T-cell (primary cell): ENCODE measurements around the gene DNAL4. TPM values are rescaled to one million over a fixed set of nuclear protein-coding genes. Genes with fewer than 3 reads are reported as not detected.

Source experiments
- ATAC-seq, 4 experiments: fragments of 200-7000 bp in 3 of 4; fragments of 150-1000 bp in 1 of 4; cut with Tn5 transposase; replicated peaks in 1 of 4; 1 replicate in 3 of 4; 2 replicates in 1 of 4; pipeline ENCODE4 v1.10.0; 2021; ENCODE audit warnings: moderate library complexity in 3 of 4, mild to moderate bottlenecking in 2 of 4, moderate number of reproducible peaks in 1 of 4
- CTCF ChIA-PET, 2 donors: fragments of 300-600 bp; sonication (Branson Sonifier 250); formaldehyde crosslinking; loops; one replicate each; lab custom pipeline; 2022; ENCODE audit warnings: antibody characterized with exemption in 2 of 2; lab: Charles Lee
- POLR2A ChIA-PET, 2 donors: fragments of 300-600 bp; sonication (Branson Sonifier 250); formaldehyde crosslinking; loops; one replicate each; lab custom pipeline; 2022; ENCODE audit warnings: antibody characterized with exemption in 2 of 2; lab: Charles Lee
- DNase-seq, 35 experiments: peaks; one replicate each; pipeline versions ENCODE4 v3.0.0 to v3.0.0-alpha.2; 2013 to 2023
- H3K27ac ChIP-seq: one replicate; pipeline ENCODE4 v1.5.1; 2013; ENCODE audit warnings: low read length
- H3K27me3 ChIP-seq, 2 experiments: replicated peaks in 1 of 2; 1 replicate in 1 of 2; 2 replicates in 1 of 2; pipeline versions ENCODE4 v1.6.1 to v1.7.0; 2013; ENCODE audit warnings: low read length in 1 of 2, mixed read lengths in 1 of 2; ENCODE audit not compliant: control insufficient read depth in 2 of 2, insufficient read depth in 2 of 2; ENCODE audit errors: extremely low read depth in 1 of 2
- H3K36me3 ChIP-seq, 2 donors: 1 replicate in 1 of 2; 2 replicates in 1 of 2; pipeline versions ENCODE4 v1.6.1 to v1.7.0; 2013; ENCODE audit warnings: low read length in 1 of 2; ENCODE audit not compliant: control insufficient read depth in 2 of 2, insufficient read depth in 1 of 2; ENCODE audit errors: extremely low read depth in 1 of 2
- H3K4me1 ChIP-seq, 2 experiments: 1 replicate in 1 of 2; 2 replicates in 1 of 2; pipeline versions ENCODE4 v1.6.1 to v1.7.0; 2013; ENCODE audit warnings: low read length in 2 of 2, mixed read lengths in 1 of 2; ENCODE audit not compliant: insufficient read depth in 2 of 2, control insufficient read depth in 1 of 2; ENCODE audit errors: extremely low read depth in 1 of 2
- H3K4me3 ChIP-seq, 2 donors: 1 replicate in 1 of 2; 2 replicates in 1 of 2; pipeline versions ENCODE4 v1.5.1 to v1.7.0; 2013; ENCODE audit warnings: mild to moderate bottlenecking in 2 of 2, low read length in 1 of 2, moderate library complexity in 1 of 2; ENCODE audit not compliant: control insufficient read depth in 1 of 2; ENCODE audit errors: extremely low read depth in 1 of 2
- H3K9me3 ChIP-seq: 2 replicates; pipeline ENCODE4 v1.7.0; 2013
- H3K27ac Mint-ChIP-seq, 2 donors: one replicate each; pipeline ENCODE4 v1.8.0; 2020 to 2021; ENCODE audit warnings: mild to moderate bottlenecking in 2 of 2, mixed read lengths in 2 of 2
- H3K27me3 Mint-ChIP-seq, 2 donors: one replicate each; pipeline ENCODE4 v1.8.0; 2021 to 2022; ENCODE audit warnings: mixed read lengths in 2 of 2
- H3K36me3 Mint-ChIP-seq: one replicate; pipeline ENCODE4 v1.8.0; 2021; ENCODE audit warnings: mixed read lengths
- H3K4me1 Mint-ChIP-seq, 3 donors: one replicate each; pipeline ENCODE4 v1.8.0; 2020 to 2022; ENCODE audit warnings: mixed read lengths in 3 of 3, mild to moderate bottlenecking in 1 of 3
- H3K4me3 Mint-ChIP-seq, 3 donors: one replicate each; pipeline ENCODE4 v1.8.0; 2020 to 2022; ENCODE audit warnings: mild to moderate bottlenecking in 3 of 3, mixed read lengths in 3 of 3, moderate library complexity in 3 of 3
- H3K9me3 Mint-ChIP-seq, 3 donors: one replicate each; pipeline ENCODE4 v1.8.0; 2020 to 2022; ENCODE audit warnings: mixed read lengths in 3 of 3
- WGBS: methylation state at CpG from one replicate; pipeline ENCODE4 v1.1.5; 2013; ENCODE audit warnings: missing lambda C conversion rate; ENCODE audit not compliant: insufficient coverage; 5-methylcytosine and 5-hydroxymethylcytosine counted together
- total RNA-seq, 35 experiments: library from RNA in 6 of 35; stranded (reverse) in 6 of 35; fragments of 120-200 nt in 1 of 35; gene quantifications; one replicate each; pipeline versions ENCODE4 v1.2.1 to v1.2.4 and lab custom pipeline; 2013 to 2026

The DNAL4 gene
- total RNA-seq, 5 donors from 2014 or later (not counting 1 experiment from before 2014, with no cell fraction given), result 5.4 to 13.0 (median 8.8) TPM

DNA sequence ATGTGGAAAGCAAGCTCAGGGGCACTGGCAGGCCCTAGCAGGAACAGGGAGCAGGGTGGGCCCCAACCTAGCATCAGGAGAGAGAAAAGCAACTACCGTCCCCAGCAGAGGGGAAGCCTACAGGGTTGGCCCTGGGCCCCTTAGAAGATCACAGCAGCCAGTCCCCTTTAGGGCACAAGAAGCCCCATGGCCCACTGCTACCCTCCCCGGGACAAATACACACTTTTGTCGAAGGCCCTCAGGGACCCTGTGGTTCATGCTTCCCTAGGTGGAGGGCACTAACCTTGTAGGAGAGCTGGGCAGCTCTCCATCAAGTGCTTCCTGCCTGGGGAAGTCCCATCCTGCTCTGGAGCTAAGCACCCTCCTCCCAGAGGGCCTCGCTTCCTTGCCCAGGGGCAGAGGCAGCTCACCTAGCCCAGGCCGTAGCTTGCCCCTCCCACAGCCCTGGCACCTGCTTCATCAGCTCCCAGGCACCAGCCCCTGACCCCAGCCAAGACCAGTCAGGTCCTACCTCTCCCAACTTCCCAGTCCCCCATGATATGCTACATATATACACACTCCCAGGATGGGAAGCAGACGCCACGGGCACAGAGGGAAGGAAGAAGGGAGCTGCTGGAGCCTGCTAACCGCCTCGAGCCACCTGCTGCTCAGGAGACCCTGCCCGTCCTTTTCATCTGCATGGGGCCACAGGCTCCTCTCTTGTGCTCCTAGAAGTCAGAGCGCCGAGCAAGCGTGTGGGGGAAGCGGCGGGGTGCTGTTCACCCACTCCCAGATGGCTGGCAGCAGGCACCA lies 58.3 kb downstream of the DNAL4 start:
- Histone ChIP-seq H3K27ac (peak overlapping the region; percentile 14), H3K27me3 (no peaks in the 10 kb centered on the region), H3K4me1 (peaks cover 0 to 94% of the 10 kb centered on the region in 2 experiments), H3K9me3 (no peaks in the 10 kb centered on the region), H3K36me3 (peaks cover 50 to 80% of the 10 kb centered on the region in 2 donors), H3K4me3 (no peak overlapping the region)
- Mint-ChIP-seq H3K4me1 (peaks cover 60 to 70% (median 61%) of the 10 kb centered on the region in 3 donors), H3K27me3 (peaks cover 0 to 1% of the 10 kb centered on the region in 2 donors), H3K9me3 (no peaks in the 10 kb centered on the region), H3K4me3 (peak overlapping the region in 1 of 3 donors; percentile 18), H3K36me3 (peaks cover 41% of the 10 kb centered on the region), H3K27ac (peak overlapping the region; percentile 83 to 89)
- peak in 1 of 35 experiments; percentile 45 for DNase-seq
- 70% methylated on average over 13 of the region's 15 CpGs for WGBS
- peak in 2 of 4 experiments; percentile 15 to 28 for ATAC-seq
- ChIA-PET CTCF (interaction anchor here (0.6 to 1.1 kb wide), 2 partner anchors 11 to 12 kb away, joined by 3 to 4 read pairs; no protein-coding TSS in a partner anchor), POLR2A (interaction anchor here (0.6 to 1.5 kb wide), 4 partner anchors 11 to 1954 kb away, joined by 3 to 12 read pairs (median 3); no protein-coding TSS in a partner anchor)

DNA sequence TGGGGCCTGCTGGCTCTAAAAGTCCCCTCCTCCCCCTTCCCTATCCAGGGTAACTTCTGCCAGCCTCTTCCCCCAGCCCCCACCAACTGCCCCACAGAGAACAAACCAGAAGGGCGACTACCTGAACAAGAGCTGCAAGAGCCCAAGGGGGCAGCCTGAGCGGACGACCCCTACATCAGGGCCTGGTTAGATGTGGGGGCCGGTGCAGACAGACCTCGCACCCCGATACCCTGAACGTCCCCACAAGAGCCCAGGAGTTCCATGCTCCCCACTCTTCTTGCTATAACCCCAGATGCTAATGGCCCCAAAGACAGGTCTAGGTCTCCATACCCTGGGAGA lies 58.8 kb downstream of the DNAL4 start:
- POLR2A ChIA-PET, result interaction anchor here (0.6 to 1.5 kb wide), 4 partner anchors 11 to 1953 kb away, joined by 3 to 12 read pairs (median 3); no protein-coding TSS in a partner anchor
- no peak for DNase-seq

GRCh38 chr22:38734421-38735100 lies 59.4 kb downstream of the DNAL4 start:
- H3K4me1 ChIP-seq, result peaks cover 0 to 91% of the 10 kb centered on the region in 2 experiments
- DNase-seq (no peak), ATAC-seq (no peak)
- Mint-ChIP-seq H3K4me1 (peaks cover 54 to 69% (median 67%) of the 10 kb centered on the region in 3 donors), H3K36me3 (peaks cover 42% of the 10 kb centered on the region), H3K4me3 (peak overlapping the region in 1 of 3 donors; percentile 5), H3K9me3 (no peaks in the 10 kb centered on the region), H3K27me3 (peaks cover 0 to 1% of the 10 kb centered on the region in 2 donors), H3K27ac (peak overlapping the region; percentile 83 to 89)
- H3K36me3 ChIP-seq, result peaks cover 48 to 80% of the 10 kb centered on the region in 2 donors
- H3K27me3 ChIP-seq, result no peaks in the 10 kb centered on the region
- no peaks in the 10 kb centered on the region for H3K9me3 ChIP-seq
- ChIA-PET POLR2A (interaction anchor here (0.5 to 1.5 kb wide), 3 partner anchors 10 to 50 kb away, joined by 3 to 7 read pairs (median 3); no protein-coding TSS in a partner anchor), CTCF (interaction anchor here (0.5 to 1.8 kb wide), 6 partner anchors 10 to 51 kb away, joined by 3 to 6 read pairs (median 4); no protein-coding TSS in a partner anchor)
- H3K4me3 ChIP-seq, result no peak overlapping the region
- 88% methylated on average over 6 of the region's 13 CpGs for WGBS
- H3K27ac ChIP-seq, result no peak overlapping the region

More for the DNA sequence above, 58.8 kb downstream of the DNAL4 start:
- Mint-ChIP-seq H3K36me3 (peaks cover 44% of the 10 kb centered on the region), H3K27me3 (peaks cover 0 to 1% of the 10 kb centered on the region in 2 donors), H3K4me1 (peaks cover 60 to 73% (median 66%) of the 10 kb centered on the region in 3 donors), H3K9me3 (no peaks in the 10 kb centered on the region), H3K27ac (peak overlapping the region; percentile 83 to 89), H3K4me3 (no peak overlapping the region)
- no peaks in the 10 kb centered on the region for H3K9me3 ChIP-seq
- peak in 1 of 4 experiments; percentile 5 for ATAC-seq
- peaks cover 50 to 80% of the 10 kb centered on the region in 2 donors for H3K36me3 ChIP-seq
- CTCF ChIA-PET, result interaction anchor here (0.6 to 1.2 kb wide), 3 partner anchors 10 to 37 kb away, joined by 3 to 4 read pairs (median 4); no protein-coding TSS in a partner anchor
- peaks cover 0 to 94% of the 10 kb centered on the region in 2 experiments for H3K4me1 ChIP-seq
- 88% methylated on average over 7 of the region's 7 CpGs for WGBS
- H3K27ac ChIP-seq, result no peak overlapping the region
- no peaks in the 10 kb centered on the region for H3K27me3 ChIP-seq
- no peak overlapping the region for H3K4me3 ChIP-seq

DNA sequence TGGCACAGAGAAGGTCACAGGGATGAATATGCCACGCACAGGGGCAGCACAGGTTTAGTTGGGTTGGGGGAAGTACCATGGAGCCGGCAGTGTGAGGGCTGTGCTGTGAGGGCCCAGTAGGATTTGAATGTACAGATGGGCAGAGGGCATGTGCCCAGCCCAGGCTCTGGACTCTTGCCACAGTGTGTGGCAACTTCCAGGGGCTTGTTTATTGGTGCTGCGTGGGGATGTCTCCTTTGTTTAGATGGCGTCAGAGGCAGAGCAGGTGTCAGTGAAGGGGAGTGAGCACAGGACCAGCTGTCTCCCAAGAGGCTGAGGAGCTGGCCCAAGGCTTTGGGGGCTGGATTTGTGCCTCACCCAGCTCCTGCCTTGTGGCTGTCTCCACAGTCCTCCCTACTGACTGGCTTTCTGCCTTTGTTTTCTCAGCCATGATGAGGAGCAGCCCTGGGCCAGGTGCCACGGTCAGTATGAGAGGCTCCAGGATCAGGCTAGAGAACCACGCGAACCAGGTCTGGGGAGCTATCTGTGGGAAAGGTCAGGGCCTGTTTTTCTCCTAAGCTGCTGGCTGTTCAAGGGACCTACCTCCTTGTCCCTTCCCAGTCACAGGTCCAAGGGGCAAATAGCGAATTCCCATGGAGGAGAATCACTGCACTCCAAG lies 60.1 kb downstream of the DNAL4 start:
- Mint-ChIP-seq H3K4me1 (peaks cover 51 to 67% (median 66%) of the 10 kb centered on the region in 3 donors), H3K9me3 (no peaks in the 10 kb centered on the region), H3K27me3 (peaks cover 0 to 1% of the 10 kb centered on the region in 2 donors), H3K4me3 (peak overlapping the region in 1 of 3 donors; percentile 5), H3K36me3 (peaks cover 46% of the 10 kb centered on the region), H3K27ac (peak overlapping the region; percentile 83 to 89)
- no peak for DNase-seq
- ChIA-PET POLR2A (interaction anchor here in 1 of 2 donors (0.6 to 1.5 kb wide), 2 partner anchors 9 to 14 kb away, joined by 3 read pairs; no protein-coding TSS in a partner anchor), CTCF (interaction anchor here (0.6 to 1.8 kb wide), 7 partner anchors 9 to 613 kb away, joined by 3 to 6 read pairs (median 3); no protein-coding TSS in a partner anchor)
- no peaks in the 10 kb centered on the region for H3K9me3 ChIP-seq
- ATAC-seq, result peak; percentile 2 to 15 (median 15)
- no peak overlapping the region for H3K4me3 ChIP-seq
- H3K4me1 ChIP-seq, result peaks cover 0 to 86% of the 10 kb centered on the region in 2 experiments
- WGBS, result 69% methylated on average over 6 of the region's 8 CpGs
- H3K36me3 ChIP-seq, result peaks cover 45 to 80% of the 10 kb centered on the region in 2 donors
- no peak overlapping the region for H3K27ac ChIP-seq
- no peaks in the 10 kb centered on the region for H3K27me3 ChIP-seq

- peaks cover 0 to 85% of the 10 kb centered on the region in 2 experiments for H3K4me1 ChIP-seq
- ATAC-seq (peak; percentile 42 to 59 (median 50)), DNase-seq (peak in 26 of 35 experiments; percentile 25 to 70 (median 46))
- Mint-ChIP-seq H3K27me3 (peaks cover 0 to 1% of the 10 kb centered on the region in 2 donors), H3K4me3 (no peak overlapping the region), H3K9me3 (no peaks in the 10 kb centered on the region), H3K36me3 (peaks cover 49% of the 10 kb centered on the region), H3K4me1 (peaks cover 50 to 67% (median 63%) of the 10 kb centered on the region in 3 donors), H3K27ac (peak overlapping the region; percentile 83 to 89)
- 70% methylated on average over 2 of the region's 4 CpGs for WGBS
- CTCF ChIA-PET, result interaction anchor here (0.6 to 1.8 kb wide), 4 partner anchors 9 to 614 kb away, joined by 3 to 6 read pairs (median 3); no protein-coding TSS in a partner anchor
- no peak overlapping the region for H3K27ac ChIP-seq
- POLR2A ChIA-PET, result interaction anchor here in 1 of 2 donors (0.6 kb wide), 1 partner anchor 14 kb away, joined by 3 read pairs; no protein-coding TSS in a partner anchor
- no peak overlapping the region for H3K4me3 ChIP-seq
- no peaks in the 10 kb centered on the region for H3K27me3 ChIP-seq
- peaks cover 44 to 80% of the 10 kb centered on the region in 2 donors for H3K36me3 ChIP-seq
- H3K9me3 ChIP-seq, result no peaks in the 10 kb centered on the region
Measured at GRCh38 chr22:38733329-38733723, 60.6 kb downstream of the DNAL4 start.
